ENCODE measurements around the gene UBA52. TPM values are rescaled to one million over a fixed set of nuclear protein-coding genes. Genes with fewer than 3 reads are reported as not detected.

Gene UBA52
- total and polyA plus RNA-seq, 2 of the 13 experiments (the other 11 are each of a cell fraction or from before 2014, with no cell fraction given): 959 to 1,782 TPM

DNA sequence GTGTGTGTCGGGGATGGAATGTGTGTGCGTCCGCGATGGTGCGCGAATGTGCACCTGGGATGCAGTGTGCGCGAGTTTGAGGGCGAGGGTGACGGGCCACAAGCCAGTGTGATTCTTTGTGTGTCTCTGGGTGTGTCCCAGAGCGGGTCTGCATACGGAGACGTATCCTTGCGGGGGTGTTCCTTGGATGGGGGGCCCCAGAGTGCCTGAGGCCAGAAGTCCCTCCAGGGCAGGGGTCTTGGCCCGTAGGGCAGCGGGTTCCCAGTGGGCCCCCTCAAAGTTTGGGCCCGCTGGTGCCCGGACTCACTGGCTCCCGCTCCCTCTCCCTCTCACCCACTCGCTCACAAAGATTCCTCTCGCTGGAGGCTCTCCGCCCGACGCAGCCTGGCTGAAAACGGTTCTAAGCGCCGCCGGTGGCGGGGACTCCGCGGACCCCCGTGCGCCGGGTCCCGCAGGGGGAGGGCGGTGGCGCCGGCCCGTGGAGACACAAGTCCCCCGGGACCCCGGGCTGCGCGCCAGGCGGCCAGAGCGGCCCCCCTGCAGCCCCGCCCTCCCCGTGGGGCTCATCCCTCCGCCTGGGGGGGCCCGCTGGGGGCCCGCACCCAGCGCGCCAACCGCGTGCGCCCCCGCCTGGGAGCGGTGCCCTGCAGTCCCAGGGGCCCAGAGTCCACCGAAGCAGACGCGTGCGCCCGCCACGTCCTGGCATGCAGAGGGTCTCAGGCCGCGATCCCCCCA is 34.1 kb downstream of the UBA52 start (continued):
- TF ChIP-seq ZFP91 (CRISPR knock-in tag; IDR thresholded peaks at IDR 0.05; ENCODE audit: borderline replicate concordance) (peak; percentile 50; the same call in 1 of the 2 replicates), FOXO4 (CRISPR knock-in tag; conservative IDR thresholded peaks at IDR 0.05) (0 out of 2 replicates have a peak, but pooled peaks have one; percentile 58), SRSF1 (optimal IDR thresholded peaks at IDR 0.05; ENCODE audit: low read depth, low read length) (peak; percentile 91), ARNTL (CRISPR knock-in tag; IDR thresholded peaks at IDR 0.05) (peak; percentile 36; the same call in 1 of the 2 replicates), ZNF737 (CRISPR knock-in tag; IDR thresholded peaks at IDR 0.05; ENCODE audit: borderline replicate concordance) (no peak), ZNF234 (CRISPR knock-in tag; conservative IDR thresholded peaks at IDR 0.05) (no peak), KDM2A (CRISPR knock-in tag; IDR thresholded peaks at IDR 0.05; ENCODE audit: borderline replicate concordance, low read depth) (0 out of 2 replicates have a peak, but pooled peaks have one; percentile 37), ETV5 (CRISPR knock-in tag; IDR thresholded peaks at IDR 0.05; ENCODE audit: borderline replicate concordance) (0 out of 2 replicates have a peak, but pooled peaks have one; percentile 27), ZNF839 (CRISPR knock-in tag; IDR thresholded peaks at IDR 0.05; ENCODE audit: borderline replicate concordance) (no peak), RARA (CRISPR knock-in tag; IDR thresholded peaks at IDR 0.05) (peak; percentile 11; the same call in 1 of the 2 replicates), ZNF777 (CRISPR knock-in tag; IDR thresholded peaks at IDR 0.05) (peak; percentile 97), ZNF644 (CRISPR knock-in tag; IDR thresholded peaks at IDR 0.05; ENCODE audit: low read depth) (no peak), SMC3 (IDR thresholded peaks at IDR 0.05; ENCODE audit: low read length) (no peak), NCOA5 (CRISPR knock-in tag; IDR thresholded peaks at IDR 0.05) (no peak), MYC (CRISPR knock-in tag; IDR thresholded peaks at IDR 0.05; ENCODE audit: borderline replicate concordance) (peak; percentile 89), KMT2B (CRISPR knock-in tag; IDR thresholded peaks at IDR 0.05) (no peak), ZNF296 (CRISPR knock-in tag; conservative IDR thresholded peaks at IDR 0.05) (0 out of 2 replicates have a peak, but pooled peaks have one; percentile 39), ZNF547 (CRISPR knock-in tag; IDR thresholded peaks at IDR 0.05) (peak; percentile 51; the same call in 1 of the 2 replicates), ZSCAN25 (CRISPR knock-in tag; IDR thresholded peaks at IDR 0.05) (peak; percentile 62; the same call in 1 of the 2 replicates), THYN1 (CRISPR knock-in tag; IDR thresholded peaks at IDR 0.05; ENCODE audit: borderline replicate concordance, low read depth) (no peak)
- TF ChIP-seq, protein P1, sequence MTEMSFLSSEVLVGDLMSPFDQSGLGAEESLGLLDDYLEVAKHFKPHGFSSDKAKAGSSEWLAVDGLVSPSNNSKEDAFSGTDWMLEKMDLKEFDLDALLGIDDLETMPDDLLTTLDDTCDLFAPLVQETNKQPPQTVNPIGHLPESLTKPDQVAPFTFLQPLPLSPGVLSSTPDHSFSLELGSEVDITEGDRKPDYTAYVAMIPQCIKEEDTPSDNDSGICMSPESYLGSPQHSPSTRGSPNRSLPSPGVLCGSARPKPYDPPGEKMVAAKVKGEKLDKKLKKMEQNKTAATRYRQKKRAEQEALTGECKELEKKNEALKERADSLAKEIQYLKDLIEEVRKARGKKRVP (CRISPR knock-in tag; IDR thresholded peaks at IDR 0.05): no peak
- TF ChIP-seq, protein P2, sequence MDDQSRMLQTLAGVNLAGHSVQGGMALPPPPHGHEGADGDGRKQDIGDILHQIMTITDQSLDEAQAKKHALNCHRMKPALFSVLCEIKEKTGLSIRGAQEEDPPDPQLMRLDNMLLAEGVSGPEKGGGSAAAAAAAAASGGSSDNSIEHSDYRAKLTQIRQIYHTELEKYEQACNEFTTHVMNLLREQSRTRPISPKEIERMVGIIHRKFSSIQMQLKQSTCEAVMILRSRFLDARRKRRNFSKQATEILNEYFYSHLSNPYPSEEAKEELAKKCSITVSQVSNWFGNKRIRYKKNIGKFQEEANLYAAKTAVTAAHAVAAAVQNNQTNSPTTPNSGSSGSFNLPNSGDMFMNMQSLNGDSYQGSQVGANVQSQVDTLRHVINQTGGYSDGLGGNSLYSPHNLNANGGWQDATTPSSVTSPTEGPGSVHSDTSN (CRISPR knock-in tag; IDR thresholded peaks at IDR 0.05; ENCODE audit: borderline replicate concordance): no peak
- TF ChIP-seq, protein P3, sequence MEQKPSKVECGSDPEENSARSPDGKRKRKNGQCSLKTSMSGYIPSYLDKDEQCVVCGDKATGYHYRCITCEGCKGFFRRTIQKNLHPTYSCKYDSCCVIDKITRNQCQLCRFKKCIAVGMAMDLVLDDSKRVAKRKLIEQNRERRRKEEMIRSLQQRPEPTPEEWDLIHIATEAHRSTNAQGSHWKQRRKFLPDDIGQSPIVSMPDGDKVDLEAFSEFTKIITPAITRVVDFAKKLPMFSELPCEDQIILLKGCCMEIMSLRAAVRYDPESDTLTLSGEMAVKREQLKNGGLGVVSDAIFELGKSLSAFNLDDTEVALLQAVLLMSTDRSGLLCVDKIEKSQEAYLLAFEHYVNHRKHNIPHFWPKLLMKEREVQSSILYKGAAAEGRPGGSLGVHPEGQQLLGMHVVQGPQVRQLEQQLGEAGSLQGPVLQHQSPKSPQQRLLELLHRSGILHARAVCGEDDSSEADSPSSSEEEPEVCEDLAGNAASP (CRISPR knock-in tag; IDR thresholded peaks at IDR 0.05; ENCODE audit: borderline replicate concordance): no peak; the same call in 1 of the 2 replicates
